GM18520 (cell line): Measurements from ENCODE around the gene MASP2.
"Not testable (repeated sequence)": the region's sequence is repeated elsewhere in the genome, so short reads cannot be mapped to it uniquely, and the experiment has no call there.

Experiments
- ATAC-seq: cut with Tn5 transposase; IDR thresholded peaks from one replicate; pipeline ENCODE4 v1.9.1; 2021; ENCODE audit not compliant: unreplicated experiment

MASP2 gene

DNA sequence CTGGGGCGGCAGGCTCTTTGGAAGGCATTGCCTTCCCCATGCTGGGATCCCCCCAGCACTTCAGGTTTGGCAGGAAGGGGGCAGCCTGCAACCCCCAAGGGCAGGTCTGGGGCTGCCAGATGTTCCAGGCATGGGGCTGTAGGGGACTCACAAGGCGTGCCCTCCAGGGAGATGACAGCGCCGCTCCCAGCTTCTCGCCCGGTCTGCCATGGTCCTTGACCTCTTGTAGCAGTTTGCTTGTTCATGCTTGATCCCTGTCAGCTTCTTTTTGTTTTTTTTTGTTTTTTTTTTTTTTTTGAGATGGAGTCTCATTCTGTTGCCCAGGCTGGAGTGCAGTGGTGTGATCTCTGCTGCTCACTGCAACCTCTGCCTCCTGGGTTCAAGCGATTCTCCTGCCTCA lies 56.2 kb downstream of the MASP2 start:
- ATAC-seq: no peak

DNA sequence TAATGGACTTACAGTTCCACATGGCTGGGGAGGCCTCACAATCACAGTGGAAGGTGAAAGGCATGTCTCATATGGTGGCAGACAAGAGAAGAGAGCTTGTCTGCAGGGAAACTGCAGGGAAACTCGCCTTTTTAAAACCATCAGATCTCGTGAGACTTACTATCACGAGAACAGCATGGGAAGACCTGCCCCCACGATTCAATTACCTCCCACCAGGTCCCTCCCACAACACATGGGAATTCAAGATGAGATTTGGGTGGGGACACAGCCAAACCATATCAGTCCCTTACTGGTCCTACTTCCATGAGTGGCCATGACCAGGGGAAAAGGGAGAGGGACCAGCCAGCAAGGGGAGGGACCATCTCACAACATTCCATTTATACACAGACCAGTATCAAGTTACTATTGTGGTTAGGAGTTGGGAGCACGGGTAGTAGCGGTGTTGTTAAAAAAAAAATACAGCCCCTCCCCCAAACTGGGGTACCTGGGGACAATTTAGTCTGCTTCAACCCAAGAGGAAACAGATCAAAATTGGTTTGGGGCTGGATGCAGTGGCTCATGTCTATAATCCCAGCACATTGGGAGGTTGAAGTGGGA lies 57.0 kb downstream of the MASP2 start:
- ATAC-seq: not testable (repeated sequence)

DNA sequence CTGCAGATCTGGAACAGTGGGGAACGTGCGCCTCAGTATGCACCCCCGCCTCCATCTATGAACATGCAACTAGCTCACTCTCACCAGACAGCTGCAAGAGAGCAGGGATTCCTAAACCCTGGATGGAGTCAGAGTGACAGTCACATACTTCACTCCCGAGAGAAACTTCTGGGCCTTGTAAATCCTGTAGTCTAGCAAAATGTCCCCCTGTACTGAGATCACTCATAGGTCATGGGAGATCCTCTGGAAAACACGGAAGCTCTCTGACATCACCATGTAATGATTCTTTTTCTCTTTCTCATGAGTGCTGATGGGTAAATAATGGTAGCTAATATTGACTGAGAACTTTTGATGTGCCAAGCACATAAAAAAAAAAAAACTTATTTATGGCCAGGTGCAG lies 57.9 kb downstream of the MASP2 start:
- no peak for ATAC-seq

DNA sequence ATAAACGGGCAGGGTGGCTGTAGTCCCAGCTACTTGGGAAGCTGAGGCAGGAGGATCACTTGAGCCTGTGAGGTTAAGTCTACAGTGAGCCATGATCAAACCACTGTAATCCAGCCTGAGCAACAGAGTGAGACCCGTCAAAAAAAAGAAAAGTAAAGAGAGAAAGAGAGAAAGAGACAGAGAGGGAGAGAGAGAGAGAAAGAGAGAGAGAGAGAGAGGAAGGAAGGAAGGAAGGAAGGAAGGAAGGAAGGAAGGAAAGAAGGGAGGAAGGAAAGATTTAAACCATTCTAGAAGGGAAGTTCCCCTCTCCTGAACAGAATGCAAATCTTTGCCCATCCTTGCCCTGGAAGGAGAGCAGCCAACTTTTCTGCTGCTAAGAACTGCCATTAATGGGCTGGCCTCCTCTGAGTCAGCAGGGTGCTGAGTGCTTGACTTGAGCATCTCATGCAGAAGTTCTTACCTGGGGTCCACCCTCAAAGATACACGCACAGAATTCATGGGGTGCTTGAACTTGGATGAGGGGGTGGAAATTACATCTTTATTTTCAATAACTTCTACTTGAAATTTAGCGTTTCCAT lies 59.1 kb downstream of the MASP2 start:
- ATAC-seq: no peak

DNA sequence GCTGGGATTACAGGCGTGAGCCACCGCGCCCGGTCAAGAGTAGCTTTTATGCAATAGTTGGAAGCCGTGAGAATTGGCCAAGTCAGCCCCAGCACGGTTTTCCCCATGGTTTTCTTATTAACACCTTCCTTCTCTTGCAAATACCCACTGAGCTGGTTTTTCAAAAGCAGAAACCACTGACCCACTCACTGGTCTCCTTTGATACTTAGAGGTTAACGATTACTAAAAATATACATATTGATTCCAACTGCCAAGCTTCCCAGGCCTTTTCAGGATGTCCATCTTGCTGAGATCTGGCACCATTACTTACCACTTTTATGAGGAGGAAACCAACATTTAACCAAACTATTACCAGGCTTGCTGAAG lies 60.5 kb downstream of the MASP2 start:
- no peak for ATAC-seq

DNA sequence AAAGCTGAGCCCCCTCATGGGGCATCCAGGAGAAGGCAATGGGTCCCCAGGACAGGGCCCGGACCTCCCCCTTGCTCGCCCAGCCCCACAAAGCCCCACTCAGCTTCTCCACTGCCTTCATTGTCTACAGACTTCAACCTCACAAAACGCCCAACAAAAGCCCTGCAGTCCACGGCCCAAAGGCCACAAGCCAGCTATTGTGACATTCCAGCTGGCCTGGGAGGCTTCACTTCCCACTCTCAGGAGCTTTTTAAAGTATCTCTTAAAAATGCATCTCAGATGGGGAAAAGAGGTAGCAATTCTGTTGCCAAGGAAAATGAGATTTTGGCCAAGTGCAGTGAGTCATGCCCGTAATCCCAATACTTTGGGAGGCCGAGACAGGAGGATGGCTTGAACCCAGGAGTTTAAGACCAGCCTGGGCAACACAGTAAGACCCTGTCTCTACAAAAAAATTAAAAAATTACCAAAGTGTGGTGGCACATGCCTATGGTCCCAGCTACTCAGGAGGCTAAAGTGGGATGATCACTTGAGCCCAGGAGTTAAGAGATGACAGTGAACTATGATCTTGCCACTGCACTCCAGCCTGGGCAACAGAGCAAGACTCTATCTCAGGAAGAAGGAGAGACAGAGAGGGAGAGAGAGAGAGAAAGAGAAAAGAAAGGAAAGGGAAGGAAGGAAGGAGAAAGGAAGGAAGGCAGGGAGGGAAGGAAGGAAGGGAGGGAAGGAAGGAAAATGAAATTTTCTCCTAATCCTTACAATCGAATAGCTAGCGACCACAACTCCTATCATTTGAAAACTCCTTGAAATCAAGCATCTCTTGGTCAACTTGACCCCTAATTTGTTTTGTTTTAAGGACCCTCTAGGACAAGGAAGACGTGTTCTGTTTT lies 66.0 kb downstream of the MASP2 start:
- no peak for ATAC-seq

DNA sequence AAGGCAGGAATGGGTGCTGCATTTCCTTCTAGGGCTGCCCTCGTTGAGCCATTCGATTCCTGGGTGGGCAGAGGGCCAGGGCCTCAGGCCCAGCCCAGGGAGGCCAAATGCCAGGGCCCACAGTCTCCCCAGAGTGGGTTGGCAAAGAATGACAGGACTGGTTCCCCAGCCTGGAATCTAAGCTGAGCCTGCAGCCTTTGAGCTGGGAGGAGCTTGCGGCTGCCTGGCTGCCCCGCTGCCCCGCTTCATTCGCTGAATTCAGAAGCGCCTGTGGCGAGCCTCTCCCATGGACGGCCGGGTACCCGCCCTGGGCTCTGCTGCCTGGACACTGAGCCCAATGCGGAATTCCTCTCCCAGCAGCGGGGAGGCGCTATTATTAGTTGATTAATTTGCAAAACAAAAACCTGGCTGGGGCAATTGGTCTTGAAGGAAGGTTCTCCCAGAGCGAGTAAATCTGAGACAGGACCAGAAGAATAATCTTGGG lies 66.9 kb downstream of the MASP2 start:
- no peak for ATAC-seq

DNA sequence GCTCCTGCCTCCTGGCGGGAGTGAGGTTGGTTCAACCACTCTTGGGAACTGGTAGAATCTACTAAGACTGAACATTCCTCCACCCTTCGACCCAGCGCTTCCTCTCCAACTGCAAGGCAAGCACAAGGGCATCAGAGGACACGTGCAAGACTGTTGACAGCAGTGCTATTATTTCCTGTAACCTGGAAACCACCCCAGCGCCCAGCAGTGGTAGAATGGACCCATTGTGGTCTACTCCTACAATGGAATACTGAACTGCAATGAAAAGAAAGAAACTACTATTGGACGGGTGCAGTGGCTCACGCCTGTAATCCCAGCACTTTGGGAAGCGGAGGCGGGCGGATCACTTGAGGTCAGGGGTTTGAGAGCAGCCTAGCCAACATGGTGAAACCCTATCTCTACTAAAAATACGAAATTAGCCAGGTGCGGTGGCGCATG lies 67.5 kb downstream of the MASP2 start:
- ATAC-seq: no peak

DNA sequence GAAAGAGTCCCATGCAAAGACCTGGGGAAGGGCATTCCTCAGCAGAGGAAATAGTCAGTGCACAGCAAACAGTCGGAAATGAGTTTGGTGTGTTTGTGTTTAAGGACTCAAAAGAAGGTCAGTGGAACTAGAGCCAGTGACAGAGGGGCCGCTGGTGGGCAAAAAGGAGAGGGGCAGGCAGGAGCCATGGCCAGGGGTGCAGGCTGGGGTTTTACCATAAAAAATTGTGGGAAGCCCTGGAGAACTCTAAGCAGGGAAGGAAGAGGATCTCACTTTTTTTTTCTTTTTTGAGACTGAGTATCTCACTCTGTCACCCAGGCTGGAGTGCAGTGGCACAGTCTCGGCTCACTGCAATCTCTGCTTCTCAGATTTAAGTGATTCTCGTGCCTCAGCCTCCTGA lies 68.3 kb downstream of the MASP2 start:
- no peak for ATAC-seq
